HG02588 (cell line): Measurements from ENCODE around the gene ZGPAT.

ENCODE experiments used
- ATAC-seq: cut with Tn5 transposase; IDR thresholded peaks from one replicate; pipeline ENCODE4 v1.9.1; 2021; ENCODE audit warnings: mild to moderate bottlenecking, moderate library complexity; ENCODE audit not compliant: unreplicated experiment

The ZGPAT gene

DNA sequence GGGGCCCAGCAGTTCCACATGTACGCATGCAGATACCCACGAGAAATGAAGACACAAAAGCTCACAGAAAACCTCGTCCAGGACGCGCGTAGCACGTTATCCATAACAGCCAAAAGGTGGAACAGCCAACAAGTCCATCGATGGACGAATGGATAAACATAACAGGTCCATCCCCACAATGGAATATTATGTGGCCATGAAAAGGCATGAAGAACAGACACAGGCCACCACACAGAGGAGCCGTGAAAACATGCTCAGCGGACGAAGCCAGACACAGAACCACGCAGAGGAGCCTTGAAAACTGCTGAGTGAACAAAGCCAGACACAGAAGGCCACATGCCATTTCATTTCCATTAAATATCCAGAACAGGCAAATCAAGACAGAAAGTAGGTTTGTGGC is 69.8 kb downstream of the ZGPAT start:
- ATAC-seq = no peak

DNA sequence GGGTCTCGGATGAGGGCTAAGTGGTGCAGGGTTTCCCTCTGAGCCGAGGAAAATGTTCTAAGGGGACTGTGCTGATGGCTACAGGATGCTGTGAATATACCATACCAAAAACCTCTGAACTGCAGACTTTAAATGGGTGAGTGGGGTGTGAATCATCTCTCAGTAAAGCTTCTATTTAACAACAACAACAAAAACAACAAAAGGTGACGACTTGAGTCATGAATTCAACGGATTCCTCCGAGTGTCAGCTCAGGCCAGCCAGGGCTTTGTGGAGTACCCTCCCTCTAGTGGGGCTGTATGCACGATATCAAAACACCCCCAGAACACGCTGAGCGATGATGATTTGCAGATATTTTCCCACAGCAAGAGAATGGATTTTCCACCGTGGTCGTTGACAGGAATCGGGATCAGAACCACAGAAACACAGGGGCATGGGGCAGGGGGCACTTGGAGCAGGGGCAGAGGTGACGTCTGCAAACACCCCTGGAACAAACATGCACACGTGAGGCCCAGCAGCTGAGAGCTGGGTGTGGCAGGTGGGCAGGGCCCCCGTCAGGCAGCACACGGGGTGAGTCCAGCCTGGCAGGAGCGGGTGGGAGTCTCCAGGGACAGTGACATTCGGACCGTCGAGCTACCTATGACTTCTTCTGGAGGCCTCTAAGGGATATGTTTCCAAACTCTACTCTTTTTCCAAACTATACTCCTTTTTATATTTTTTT is 70.4 kb downstream of the ZGPAT start:
- ATAC-seq = no peak

DNA sequence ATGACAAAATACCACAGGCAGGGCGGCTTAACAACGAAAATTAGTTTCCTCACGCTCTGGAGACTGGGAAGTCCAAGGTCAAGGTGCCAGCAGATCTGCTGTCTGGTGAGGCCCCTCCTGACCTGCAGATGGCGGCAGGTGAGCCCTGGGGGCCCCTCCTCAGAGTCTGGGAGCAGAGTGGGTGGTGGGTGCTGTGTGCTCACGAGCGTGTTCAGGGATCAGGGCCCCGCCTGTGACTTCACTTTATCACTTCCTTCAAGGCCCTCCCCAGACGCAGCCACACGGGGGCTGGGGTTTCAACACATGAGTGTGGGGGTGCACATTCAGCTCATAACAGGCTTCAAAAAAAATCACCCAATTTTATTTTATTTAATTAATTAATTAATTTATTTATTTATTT is 71.0 kb downstream of the ZGPAT start:
- ATAC-seq = no peak

DNA sequence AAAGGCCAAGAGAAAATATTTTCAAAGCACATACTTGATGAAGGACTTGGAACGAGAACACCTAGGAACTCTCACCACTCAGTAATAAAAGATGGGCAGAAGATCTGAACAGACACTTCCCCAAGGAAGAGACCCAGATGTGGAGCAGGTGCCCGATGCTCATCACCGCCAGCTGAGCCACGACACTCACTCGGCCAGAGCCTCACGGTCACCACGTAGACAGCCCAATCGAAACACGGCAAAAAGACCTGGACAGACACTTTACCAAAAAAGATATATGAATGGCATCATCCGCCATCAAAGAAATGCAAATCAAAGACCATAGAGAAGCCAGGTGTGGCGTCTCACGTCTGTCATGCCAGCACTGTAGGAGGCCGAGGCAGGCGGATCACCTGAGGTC is 73.3 kb downstream of the ZGPAT start:
- ATAC-seq = no peak

DNA sequence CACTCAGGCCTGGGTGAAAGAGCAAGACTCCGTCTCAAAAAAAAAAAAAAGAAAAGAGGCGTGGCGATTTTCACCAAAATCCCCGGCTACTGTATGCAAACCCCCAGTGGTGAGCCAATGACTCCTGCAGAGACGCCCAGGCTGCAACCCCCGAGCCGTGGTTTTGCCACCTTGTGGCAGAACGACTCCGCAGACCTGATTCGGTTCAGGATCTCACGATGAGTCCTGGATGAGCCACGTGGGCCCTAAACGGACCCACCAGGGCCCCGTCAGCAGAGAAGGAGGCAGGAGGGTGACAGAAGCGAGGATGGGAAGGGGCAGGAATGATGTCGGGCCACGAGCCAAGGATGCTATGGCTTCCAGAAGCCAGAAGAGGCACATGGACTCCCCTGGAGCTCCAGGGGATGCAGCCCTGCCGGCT is 74.2 kb downstream of the ZGPAT start:
- ATAC-seq = no peak

DNA sequence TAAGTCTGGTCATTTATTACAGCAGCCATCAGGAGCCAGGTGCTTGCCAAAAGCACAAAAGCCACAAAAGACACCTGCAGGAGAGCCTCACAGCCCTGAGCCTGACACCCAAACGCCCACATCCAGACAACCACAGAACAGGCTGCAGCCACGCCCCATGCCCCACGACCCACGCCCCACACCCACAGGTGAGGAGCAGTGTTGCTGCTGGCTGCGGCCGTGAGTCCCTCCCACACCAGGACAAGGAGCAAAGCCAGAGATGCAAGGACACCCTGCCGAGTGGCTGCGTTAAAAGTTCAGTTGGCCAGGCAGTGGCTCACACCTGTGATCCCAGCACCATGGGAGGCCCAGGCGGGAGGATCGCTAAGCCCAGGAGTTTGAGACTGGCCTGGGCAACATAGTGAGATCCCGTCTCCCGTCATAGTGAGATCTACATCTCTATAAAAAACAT is 74.7 kb downstream of the ZGPAT start:
- ATAC-seq = no peak

DNA sequence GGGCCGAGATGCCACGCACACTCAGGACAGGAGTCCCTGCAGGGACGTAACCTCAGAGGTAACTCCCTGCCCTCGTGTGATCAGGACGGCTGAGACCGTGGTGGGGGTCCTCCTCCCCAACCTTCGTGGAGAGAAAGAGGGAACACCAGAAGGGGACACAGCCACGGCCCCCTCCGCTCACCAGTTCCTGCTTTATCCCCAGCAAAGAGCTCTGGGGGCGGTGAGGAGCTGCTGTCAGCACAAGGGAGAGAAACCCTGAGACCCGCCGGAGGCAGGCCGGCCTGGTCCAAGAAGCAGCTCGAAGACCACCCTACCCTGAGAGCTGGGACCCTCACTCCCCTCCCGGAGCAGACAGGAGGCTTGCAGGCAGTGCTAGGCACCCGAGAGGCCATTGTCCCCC is 76.1 kb downstream of the ZGPAT start:
- no peak for ATAC-seq

DNA sequence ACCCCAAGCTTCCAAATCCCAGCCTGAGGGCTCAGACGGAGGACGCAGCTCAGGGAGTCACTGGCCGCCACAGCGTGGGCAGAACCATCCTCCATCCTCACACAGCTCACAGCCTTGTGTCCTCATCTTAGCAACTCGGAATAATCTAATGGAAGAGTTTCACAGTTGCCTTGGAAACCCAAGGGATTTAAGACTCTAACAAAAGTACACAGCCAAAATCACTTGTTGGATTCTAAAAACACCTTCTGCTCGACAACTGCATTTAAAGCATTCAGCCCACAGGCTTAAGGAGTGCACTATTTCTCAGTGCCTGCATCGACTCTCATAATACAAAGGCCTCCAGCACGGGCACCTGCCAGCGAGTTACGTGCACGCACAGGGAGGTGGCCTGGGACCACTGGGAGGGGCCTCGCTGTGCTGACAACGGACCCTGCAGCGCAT is 77.9 kb downstream of the ZGPAT start:
- ATAC-seq = no peak
